Thyroid gland (tissue), 4 donors: ENCODE data around the gene TALDO1. TPM values are rescaled to one million over a fixed set of nuclear protein-coding genes. Genes with fewer than 3 reads are reported as not detected.
A peak's percentile ranks its signal among the peaks of the same experiment; 100 is the strongest.

Source experiments
- DNase-seq, 2 donors: peaks; one replicate each; pipeline ENCODE4 v3.0.0-alpha.2; 2019
- H3K27ac ChIP-seq, 3 donors: fragments of 200-600 bp; sonication (generic); 1 replicate in 2 of 3; 2 replicates in 1 of 3; pipeline ENCODE4 v1.5.1; 2016 to 2019; ENCODE audit warnings: mild to moderate bottlenecking in 1 of 3, moderate library complexity in 1 of 3
- H3K27me3 ChIP-seq: fragments of 200-600 bp; sonication (generic); one replicate; pipeline ENCODE4 v1.5.1; 2019
- H3K36me3 ChIP-seq, 2 donors: fragments of 200-600 bp; sonication (generic); one replicate each; pipeline ENCODE4 v1.5.1; 2016 to 2019
- H3K4me1 ChIP-seq, 2 donors: fragments of 200-600 bp; sonication (generic); one replicate each; pipeline ENCODE4 v1.5.1; 2017 to 2019
- H3K4me3 ChIP-seq, 3 donors: fragments of 200-600 bp; sonication (generic); replicated peaks in 1 of 3; 1 replicate in 2 of 3; 2 replicates in 1 of 3; pipeline ENCODE4 v1.5.1; 2016; ENCODE audit warnings: mild to moderate bottlenecking in 1 of 3
- H3K9me3 ChIP-seq: fragments of 200-600 bp; sonication (generic); one replicate; pipeline ENCODE4 v1.5.1; 2017
- CTCF ChIP-seq, 6 experiments: fragments of 200-600 bp in 3 of 6; fragments of 450-650 bp in 3 of 6; sonication (generic) in 3 of 6; IDR thresholded peaks; one replicate each; pipeline ENCODE4 v1.5.1; 2016 to 2019; ENCODE audit warnings: antibody characterized with exemption in 6 of 6, mild to moderate bottlenecking in 2 of 6, inconsistent platforms in 1 of 6, moderate library complexity in 1 of 6
- POLR2A ChIP-seq, 2 donors: fragments of 450-650 bp; IDR thresholded peaks; one replicate each; pipeline ENCODE4 v1.6.1; 2017; ENCODE audit warnings: antibody characterized with exemption in 2 of 2, mild to moderate bottlenecking in 2 of 2, moderate library complexity in 1 of 2
- WGBS, 2 donors: methylation state at CpG; one replicate each; pipeline ENCODE4 v1.1.5; 2017; 5-methylcytosine and 5-hydroxymethylcytosine counted together
- intact Hi-C: fragments of 100-400 bp; cut with DNase I; formaldehyde crosslinking; loops from one replicate; pipeline ENCODE4 v1.15.1; 2023
- total RNA-seq, 4 donors: library from RNA; depleted of rRNA; stranded (reverse); fragments of >200 nt; gene quantifications; one replicate each; pipeline ENCODE4 v1.2.3, GENCODE V29; 2016

Gene TALDO1
- total RNA-seq, 4 donors from 2014 or later, result 300 to 965 (median 558) TPM

GRCh38 chr11:745428-745827, 1.8 kb upstream of the TALDO1 start:
- Histone ChIP-seq H3K9me3 (no peaks in the 10 kb centered on the region), H3K36me3 (no peaks in the 10 kb centered on the region), H3K4me1 (peaks cover 23 to 27% of the 10 kb centered on the region in 2 donors), H3K4me3 (no peak overlapping the region), H3K27ac (no peak overlapping the region), H3K27me3 (no peaks in the 10 kb centered on the region)
- intact Hi-C loops, result no loop called here
- no peak for DNase-seq
- TF ChIP-seq CTCF (IDR thresholded peaks at IDR 0.05), result no peak
- TF ChIP-seq POLR2A (IDR thresholded peaks at IDR 0.05), result no peak
- 31 to 43% methylated on average over 1 of the region's 1 CpG for WGBS, 2 donors

GRCh38 chr11:746289-747157, 741 bp upstream of the TALDO1 start:
- Histone ChIP-seq H3K9me3 (no peaks in the 10 kb centered on the region), H3K27ac (peak overlapping the region in 2 of 3 donors; percentile 26 to 88), H3K36me3 (no peaks in the 10 kb centered on the region), H3K4me1 (peaks cover 23 to 27% of the 10 kb centered on the region in 2 donors), H3K4me3 (peak overlapping the region; percentile 11 to 99 (median 94)), H3K27me3 (no peaks in the 10 kb centered on the region)
- 52 to 55% methylated on average over 21 to 22 of the region's 46 CpGs for whole genome bisulfite sequencing, 2 donors
- peak in 1 of 2 donors; percentile 35 for DNase-seq
- intact Hi-C loops, result no loop called here
- TF ChIP-seq POLR2A (IDR thresholded peaks at IDR 0.05) (no peak), CTCF (IDR thresholded peaks at IDR 0.05) (no peak)

GRCh38 chr11:748007-748359, 719 bp downstream of the TALDO1 start:
- no peaks in the 10 kb centered on the region for H3K36me3 ChIP-seq
- H3K9me3 ChIP-seq, result no peaks in the 10 kb centered on the region
- DNase-seq, result peak; percentile 42
- no peak for TF ChIP-seq CTCF (IDR thresholded peaks at IDR 0.05)
- no peak for TF ChIP-seq POLR2A (IDR thresholded peaks at IDR 0.05)
- intact Hi-C loops, result no loop called here
- H3K4me1 ChIP-seq, result peaks cover 23 to 27% of the 10 kb centered on the region in 2 donors
- peak overlapping the region; percentile 87 to 95 (median 88) for H3K27ac ChIP-seq
- H3K4me3 ChIP-seq, result peak overlapping the region; percentile 78 to 99 (median 94)
- WGBS, 2 donors, result 12 to 16% methylated on average over 11 to 18 of the region's 18 CpGs
- H3K27me3 ChIP-seq, result no peaks in the 10 kb centered on the region

GRCh38 chr11:749731-750130, 2.5 kb downstream of the TALDO1 start:
- no peak for DNase-seq
- Histone ChIP-seq H3K27ac (peak overlapping the region in 2 of 3 donors; percentile 87 to 88), H3K27me3 (no peaks in the 10 kb centered on the region), H3K36me3 (no peaks in the 10 kb centered on the region), H3K9me3 (no peaks in the 10 kb centered on the region), H3K4me1 (peaks cover 23 to 27% of the 10 kb centered on the region in 2 donors), H3K4me3 (no peak overlapping the region)
- TF ChIP-seq POLR2A (IDR thresholded peaks at IDR 0.05) (no peak), CTCF (IDR thresholded peaks at IDR 0.05) (no peak)
- 43 to 73% methylated on average over 2 of the region's 2 CpGs for WGBS, 2 donors
- intact Hi-C loops, result no loop called here

- H3K4me3 ChIP-seq, result no peak overlapping the region
- no peak for TF ChIP-seq CTCF (IDR thresholded peaks at IDR 0.05)
- TF ChIP-seq POLR2A (IDR thresholded peaks at IDR 0.05), result no peak
- no peak for DNase-seq
- H3K27me3 ChIP-seq, result no peaks in the 10 kb centered on the region
- no peaks in the 10 kb centered on the region for H3K4me1 ChIP-seq
- intact Hi-C loops, result no loop called here
- H3K36me3 ChIP-seq, result peaks cover 62 to 90% of the 10 kb centered on the region in 2 donors
- no peaks in the 10 kb centered on the region for H3K9me3 ChIP-seq
- no peak overlapping the region for H3K27ac ChIP-seq
Observed at GRCh38 chr11:760236-760635, 13.0 kb downstream of the TALDO1 start.
